Fibroblast of the aortic adventitia (primary cell): Measurements from ENCODE around the gene ZNF580. TPM values are rescaled to one million over a fixed set of nuclear protein-coding genes. Genes with fewer than 3 reads are reported as not detected.

Experiments
- DNase-seq: peaks from one replicate; pipeline ENCODE4 v3.0.0-alpha.2; 2010; ENCODE audit warnings: low read depth
- H3K4me3 ChIP-seq: 2 replicates; pipeline ENCODE4 v1.5.1; 2011; ENCODE audit warnings: low read depth, mild to moderate bottlenecking, control low read depth, low read length, moderate library complexity
- total RNA-seq: library from RNA; depleted of rRNA; stranded (reverse); fragments of >200 nt; gene quantifications from 2 replicates; pipeline ENCODE4 v1.2.3, GENCODE V29; 2012; ENCODE audit warnings: low replicate concordance
- TF ChIP-seq, protein P1 (sequence below): IDR thresholded peaks from 2 replicates; pipeline ENCODE4 v1.5.1; 2011; ENCODE audit warnings: mild to moderate bottlenecking, low read length, control low read depth, inconsistent platforms; ENCODE audit not compliant: insufficient read depth

The ZNF580 gene
- total RNA-seq, 1 donor = 6.3 TPM

DNA sequence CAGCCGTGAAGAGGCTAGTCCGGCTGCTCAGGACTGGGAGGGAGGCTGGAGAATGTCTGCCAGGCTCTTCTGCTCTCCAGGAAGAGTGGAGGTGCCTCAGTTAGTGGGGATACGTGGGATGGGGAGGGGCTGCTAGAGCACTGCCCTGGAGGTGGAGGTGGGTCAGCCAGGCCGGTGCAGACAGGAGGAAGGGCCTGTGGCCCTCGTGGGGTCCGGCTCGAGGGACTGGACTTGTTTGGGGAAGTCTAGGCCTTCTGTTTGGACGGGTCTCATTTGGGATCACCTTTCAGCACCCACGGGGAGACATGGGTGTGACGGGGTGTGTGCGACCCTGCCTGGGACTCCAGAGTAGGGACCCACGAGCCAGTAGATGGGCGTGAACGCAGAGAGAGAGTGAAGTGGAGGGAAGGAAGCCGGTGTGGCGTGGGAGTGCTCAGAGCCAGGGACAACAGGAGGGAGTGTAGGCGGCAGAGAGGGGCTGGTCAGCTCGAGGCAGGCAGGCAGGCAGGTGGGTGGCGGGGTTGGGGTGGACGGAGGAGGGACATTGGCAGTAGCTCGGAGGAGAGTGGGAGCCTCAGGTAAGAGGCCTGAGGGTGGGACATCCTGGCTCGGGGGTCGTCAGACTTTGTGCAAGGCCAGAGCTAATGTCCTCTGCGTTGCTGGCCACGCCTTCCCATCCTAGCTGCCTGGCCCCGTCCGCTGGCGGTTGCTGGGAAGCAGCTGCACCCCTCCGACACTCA, 45.7 kb downstream of the ZNF580 start:
- no peak for DNase-seq
- TF ChIP-seq, protein P1, sequence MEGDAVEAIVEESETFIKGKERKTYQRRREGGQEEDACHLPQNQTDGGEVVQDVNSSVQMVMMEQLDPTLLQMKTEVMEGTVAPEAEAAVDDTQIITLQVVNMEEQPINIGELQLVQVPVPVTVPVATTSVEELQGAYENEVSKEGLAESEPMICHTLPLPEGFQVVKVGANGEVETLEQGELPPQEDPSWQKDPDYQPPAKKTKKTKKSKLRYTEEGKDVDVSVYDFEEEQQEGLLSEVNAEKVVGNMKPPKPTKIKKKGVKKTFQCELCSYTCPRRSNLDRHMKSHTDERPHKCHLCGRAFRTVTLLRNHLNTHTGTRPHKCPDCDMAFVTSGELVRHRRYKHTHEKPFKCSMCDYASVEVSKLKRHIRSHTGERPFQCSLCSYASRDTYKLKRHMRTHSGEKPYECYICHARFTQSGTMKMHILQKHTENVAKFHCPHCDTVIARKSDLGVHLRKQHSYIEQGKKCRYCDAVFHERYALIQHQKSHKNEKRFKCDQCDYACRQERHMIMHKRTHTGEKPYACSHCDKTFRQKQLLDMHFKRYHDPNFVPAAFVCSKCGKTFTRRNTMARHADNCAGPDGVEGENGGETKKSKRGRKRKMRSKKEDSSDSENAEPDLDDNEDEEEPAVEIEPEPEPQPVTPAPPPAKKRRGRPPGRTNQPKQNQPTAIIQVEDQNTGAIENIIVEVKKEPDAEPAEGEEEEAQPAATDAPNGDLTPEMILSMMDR = no peak
- no peak overlapping the region for H3K4me3 ChIP-seq

DNA sequence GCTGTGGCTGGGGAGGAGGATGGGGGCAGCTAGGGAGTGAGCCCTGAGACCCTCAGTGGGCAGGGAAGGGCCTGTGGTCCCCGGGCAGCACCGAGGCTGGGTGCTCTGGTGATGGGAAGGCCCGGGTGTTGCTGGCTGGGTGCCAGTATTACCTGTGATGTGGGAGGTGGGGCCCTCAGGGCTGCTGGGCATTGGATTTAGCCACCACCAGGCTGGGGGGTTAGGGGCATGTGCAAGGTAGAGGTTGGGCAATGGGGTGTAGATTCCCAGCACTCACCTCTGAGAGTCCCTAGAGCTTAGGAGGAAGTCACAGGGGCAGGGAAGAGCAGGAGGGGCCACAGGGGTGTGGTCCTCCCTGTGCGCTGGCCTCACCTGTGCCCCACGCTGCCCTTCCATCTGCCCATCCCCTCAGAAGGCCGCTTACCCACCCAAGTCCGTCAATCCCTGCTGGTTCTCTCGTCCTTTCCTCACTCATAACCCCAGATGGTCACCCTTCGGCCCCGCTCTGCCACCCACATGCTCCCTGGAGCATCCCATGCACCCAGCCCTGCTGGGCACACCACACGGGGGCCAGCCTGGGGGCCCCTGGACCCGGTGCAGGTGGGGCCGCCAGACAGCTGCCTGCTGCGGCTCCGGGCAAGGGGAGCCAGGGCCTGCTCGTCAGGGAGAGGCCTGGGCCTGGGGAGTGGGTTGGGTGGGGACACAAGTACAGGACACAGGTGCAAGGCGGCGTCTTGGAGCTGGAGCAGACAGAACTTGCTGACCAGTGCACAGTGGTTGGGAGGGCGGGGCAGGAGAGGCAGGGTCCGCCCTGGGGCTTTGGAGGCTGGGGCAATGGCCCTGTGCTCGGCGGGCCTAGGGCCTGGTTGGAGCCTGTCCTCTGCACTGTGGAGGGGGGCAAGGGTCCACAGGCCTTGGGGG, 46.7 kb downstream of the ZNF580 start:
- DNase-seq = no peak
- no peak overlapping the region for H3K4me3 ChIP-seq
- TF ChIP-seq, protein P1 = no peak

DNA sequence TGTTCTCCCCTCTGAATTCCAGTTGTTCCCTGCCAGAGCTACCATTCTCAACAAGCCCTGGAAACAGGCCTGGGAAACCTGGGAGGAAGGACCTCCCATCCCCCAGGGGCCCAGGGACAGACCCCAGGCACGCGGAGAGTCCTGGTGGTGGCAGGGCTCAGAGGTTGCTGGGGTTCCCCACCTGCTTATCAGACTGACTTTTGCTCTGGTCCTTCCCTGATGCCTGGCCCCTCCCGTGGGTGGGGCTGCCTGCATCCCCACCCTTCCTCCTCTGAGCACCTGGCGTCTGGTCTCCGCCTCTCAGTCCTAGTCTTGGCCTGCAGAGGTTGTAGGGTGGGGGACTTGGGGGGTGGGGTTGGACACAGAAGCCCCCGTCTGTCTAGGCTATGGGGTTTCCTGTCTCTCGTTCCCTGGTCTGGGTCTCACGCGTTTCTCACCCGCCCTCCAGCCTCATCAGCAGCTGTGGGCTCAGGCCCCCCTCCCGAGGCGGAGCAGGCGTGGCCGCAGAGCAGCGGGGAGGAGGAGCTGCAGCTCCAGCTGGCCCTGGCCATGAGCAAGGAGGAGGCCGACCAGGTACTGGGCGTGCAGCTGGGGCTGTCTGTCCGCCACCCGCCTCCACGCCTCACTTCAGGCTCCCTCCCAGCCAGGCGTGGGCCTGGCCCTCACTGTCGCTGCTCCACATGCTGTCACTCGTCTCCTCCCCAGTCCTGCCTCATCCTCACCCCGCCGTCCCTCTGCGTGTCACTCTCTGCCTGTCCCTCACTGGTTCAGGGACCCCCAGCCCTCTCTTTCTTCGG, 47.8 kb downstream of the ZNF580 start:
- DNase-seq = no peak
- TF ChIP-seq, protein P1 = no peak
- H3K4me3 ChIP-seq = no peak overlapping the region

DNA sequence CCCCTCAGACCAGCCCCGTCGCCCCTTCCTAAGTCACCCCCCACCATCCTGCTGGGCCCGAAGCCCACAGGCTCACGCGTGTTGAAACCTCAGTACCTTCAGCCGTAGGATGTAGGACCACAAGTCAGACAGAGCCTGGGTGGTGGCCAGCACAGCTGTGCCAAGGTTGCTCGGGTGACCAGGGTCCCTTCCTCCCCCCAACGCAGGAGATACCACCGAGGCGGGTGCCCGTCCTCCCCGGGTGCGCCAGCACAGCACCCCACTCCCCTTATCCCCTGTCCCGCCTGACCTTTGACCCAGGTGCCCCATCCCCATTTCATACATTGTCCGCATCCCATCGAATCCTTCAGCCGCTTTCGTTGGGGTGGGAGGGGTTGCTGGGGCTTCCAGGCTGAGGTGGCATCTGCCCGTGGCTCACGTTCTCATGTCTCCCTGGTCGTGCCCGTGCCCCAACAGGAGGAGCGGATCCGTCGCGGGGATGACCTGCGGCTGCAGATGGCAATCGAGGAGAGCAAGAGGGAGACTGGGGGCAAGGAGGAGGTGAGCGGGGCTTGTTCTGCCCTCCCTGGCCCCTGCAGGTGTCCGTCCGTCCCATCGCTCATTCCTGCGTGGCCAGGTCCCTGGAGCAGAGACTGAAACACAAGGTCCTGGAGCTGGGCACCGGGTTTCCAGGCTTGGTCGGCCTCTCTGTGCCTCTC, 48.8 kb downstream of the ZNF580 start:
- no peak for DNase-seq
- TF ChIP-seq, protein P1 = no peak
- H3K4me3 ChIP-seq = no peak overlapping the region

DNA sequence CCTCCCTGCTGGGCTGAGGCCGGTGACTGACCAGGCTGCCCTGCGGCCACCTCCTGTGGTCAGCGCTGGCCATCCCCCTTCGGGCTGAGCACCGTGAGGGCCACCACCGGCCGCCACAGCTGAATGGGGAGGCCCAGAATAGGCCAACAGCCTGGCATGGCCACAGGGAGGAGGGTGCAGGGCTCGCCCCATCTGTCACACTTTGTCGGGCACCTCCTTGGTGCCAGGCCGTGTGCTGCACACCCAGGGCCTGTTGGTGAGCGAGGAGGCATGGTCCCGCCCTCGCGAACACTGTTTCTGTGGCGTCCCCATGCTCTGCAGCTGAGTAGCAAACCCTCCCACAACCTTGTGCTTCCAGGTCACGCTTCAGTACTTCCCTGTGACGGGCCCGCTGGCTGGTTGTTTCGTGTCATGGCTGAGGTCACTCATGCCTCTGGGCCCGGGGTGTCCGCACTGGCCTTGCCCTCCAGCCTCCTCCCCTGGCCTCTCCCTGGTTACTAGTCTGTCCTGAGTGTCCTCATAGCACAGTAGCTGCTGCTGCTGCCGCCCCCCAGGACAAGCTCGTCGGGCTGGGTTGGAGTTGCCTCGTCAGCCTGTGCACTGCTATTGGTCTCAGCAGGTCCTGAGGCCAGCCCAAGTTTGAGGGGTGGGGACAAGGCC, 49.4 kb downstream of the ZNF580 start:
- TF ChIP-seq, protein P1 = no peak
- H3K4me3 ChIP-seq = no peak overlapping the region
- DNase-seq = no peak
